ENCODE results near the gene DPYD. TPM values are rescaled to one million over a fixed set of nuclear protein-coding genes. Genes with fewer than 3 reads are reported as not detected.

DPYD gene
- total and polyA plus RNA-seq, 9 of the 15 experiments (the other 6 are each of a cell fraction or from before 2014, with no cell fraction given) = 0.03 to 0.25 (median 0.08) TPM; not detected in 2

DNA sequence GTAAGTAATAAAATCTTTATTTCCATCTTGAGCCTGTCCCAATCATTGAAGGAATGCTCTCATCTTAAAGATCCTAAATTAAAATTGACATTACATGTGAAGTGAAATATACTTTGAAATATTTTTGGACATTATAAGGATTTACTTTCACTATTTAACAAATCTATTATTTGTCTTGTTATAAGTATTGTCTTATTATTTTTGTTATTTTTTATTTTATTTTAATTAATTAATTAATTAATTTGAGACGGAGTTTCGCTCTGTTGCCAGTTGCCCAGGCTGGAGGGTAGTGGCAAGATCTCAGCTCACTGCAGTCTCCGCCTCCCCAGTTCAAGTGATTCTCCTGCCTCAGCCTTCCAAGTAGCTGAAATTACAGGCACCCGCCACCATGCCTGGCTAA lies 343.2 kb downstream of the DPYD start:
- ChIA-PET CTCF (ENCODE audit: low intra/inter-chr PET ratio) (no interaction called here), POLR2A (no interaction called here)
- Histone ChIP-seq H3K4me2 (ENCODE audit: insufficient read depth, low read length) (no peak overlapping the region), H3K27ac (ENCODE audit: extremely low read depth, low read depth, low read length) (no peak overlapping the region), H3K79me2 (ENCODE audit: control insufficient read depth, insufficient read depth, low read length) (no peaks in the 10 kb centered on the region), H3K27me3 (ENCODE audit: control insufficient read depth in 2 of 2, insufficient read depth in 2 of 2, low read length in 2 of 2) (no peaks in the 10 kb centered on the region), H3K4me3 (no peak overlapping the region), H3K4me1 (replicated peaks in 1 of 2; ENCODE audit: control insufficient read depth in 2 of 2, insufficient read depth in 2 of 2, low read length in 2 of 2) (no peaks in the 10 kb centered on the region), H4K20me1 (replicated peaks; ENCODE audit: control insufficient read depth, insufficient read depth, low read length) (no peaks in the 10 kb centered on the region), H3K9me1 (ENCODE audit: control insufficient read depth, insufficient read depth, low read length) (no peaks in the 10 kb centered on the region), H3K9me3 (replicated peaks; ENCODE audit: control insufficient read depth, insufficient read depth, low read depth, low read length) (no peaks in the 10 kb centered on the region), H2AFZ (ENCODE audit: low read depth, low read length) (no peak overlapping the region), H3K9ac (ENCODE audit: insufficient read depth in 1 of 2, low read depth in 2 of 2, low read length in 2 of 2) (no peak overlapping the region), H3K36me3 (ENCODE audit: control insufficient read depth, insufficient read depth, low read length) (no peaks in the 10 kb centered on the region)
- no TSS peak for BruUV-seq (replicated peaks)
- intact Hi-C loops (cut with micrococcal nuclease) (no loop called here), in situ Hi-C loops (cut with MboI) (no loop called here)
- FAIRE-seq (no peak), DNase-seq (ENCODE audit: extremely low read depth in 1 of 4, low spot score in 3 of 4) (no peak), ATAC-seq (no peak)
- 0% methylated on average over 4 of the region's 4 CpGs for WGBS (ENCODE audit: insufficient coverage, low coverage, missing lambda C conversion rate)
- TF ChIP-seq BRF1 (IDR thresholded peaks at IDR 0.05; ENCODE audit: borderline replicate concordance, extremely low read depth, insufficient read length) = no peak
- no peak for TF ChIP-seq ZNF766 (CRISPR knock-in tag; conservative IDR thresholded peaks at IDR 0.05)
- no peak for TF ChIP-seq NR1H2 (CRISPR knock-in tag; IDR thresholded peaks at IDR 0.05)
- no peak for TF ChIP-seq POLR2G (IDR thresholded peaks at IDR 0.05; ENCODE audit: low read depth, low read length)
- no peak for TF ChIP-seq ZNF134 (CRISPR knock-in tag; conservative IDR thresholded peaks at IDR 0.05)
- no peak for TF ChIP-seq ZBTB9 (CRISPR knock-in tag; IDR thresholded peaks at IDR 0.05)
- no peak for TF ChIP-seq CTCF (IDR thresholded peaks at IDR 0.05 in 2 of 3, conservative IDR thresholded peaks at IDR 0.05 in 1 of 3; ENCODE audit: insufficient read depth in 2 of 3, low read depth in 1 of 3, low read length in 3 of 3)
- no peak for TF ChIP-seq ZNF24 (IDR thresholded peaks at IDR 0.05)
- no peak for TF ChIP-seq HNRNPL (IDR thresholded peaks at IDR 0.05; ENCODE audit: low read depth, low read length)
- no peak for TF ChIP-seq EHMT2 (IDR thresholded peaks at IDR 0.05)
